Stimulated activated CD8-positive, alpha-beta memory T cell treated with anti-CD3 and anti-CD28 coated beads, Interleukin-4, amount 100 ng/mL, for 4 hours (primary cell): ENCODE results near the gene KRTAP4-2.
"Not testable (repeated sequence)": the region's sequence is repeated elsewhere in the genome, so short reads cannot be mapped to it uniquely, and the experiment has no call there.

Source experiments
- DNase-seq, 2 donors: peaks; one replicate each; pipeline ENCODE4 v3.0.0-alpha.2; 2020; ENCODE audit warnings: low read depth in 2 of 2, low spot score in 1 of 2

The KRTAP4-2 gene

DNA sequence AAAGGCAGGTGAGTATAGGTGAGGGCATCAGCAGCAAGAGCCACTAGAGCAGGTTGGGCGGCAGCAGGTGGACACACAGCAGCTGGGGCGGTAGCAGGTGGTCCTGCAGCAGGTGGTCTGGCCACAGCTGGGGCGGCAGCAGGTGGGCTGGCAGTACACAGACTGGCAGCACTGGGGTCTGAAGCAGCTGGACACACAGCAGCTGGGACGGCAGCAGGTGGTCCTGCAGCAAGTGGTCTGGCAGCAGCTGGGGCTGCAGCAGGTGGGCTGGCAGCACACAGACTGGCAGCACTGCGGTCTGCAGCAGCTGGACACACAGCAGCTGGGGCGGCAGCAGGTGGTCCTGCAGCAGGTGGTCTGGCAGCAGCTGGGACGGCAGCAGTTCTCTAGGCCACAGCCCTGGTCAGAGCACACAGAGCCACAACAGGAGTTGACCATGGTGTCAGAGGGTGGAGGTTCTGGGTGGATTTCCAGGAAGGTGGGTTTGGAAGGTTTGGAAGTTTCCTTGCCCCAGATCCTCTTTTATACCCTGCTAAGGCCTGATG is at the start of gene KRTAP4-2:
TSS of gene KRTAP4-2 (minus strand) at position 495 of the 545 bp plus-strand sequence. CDS start at position 438, 57 bp downstream.
- no peak for DNase-seq

DNA sequence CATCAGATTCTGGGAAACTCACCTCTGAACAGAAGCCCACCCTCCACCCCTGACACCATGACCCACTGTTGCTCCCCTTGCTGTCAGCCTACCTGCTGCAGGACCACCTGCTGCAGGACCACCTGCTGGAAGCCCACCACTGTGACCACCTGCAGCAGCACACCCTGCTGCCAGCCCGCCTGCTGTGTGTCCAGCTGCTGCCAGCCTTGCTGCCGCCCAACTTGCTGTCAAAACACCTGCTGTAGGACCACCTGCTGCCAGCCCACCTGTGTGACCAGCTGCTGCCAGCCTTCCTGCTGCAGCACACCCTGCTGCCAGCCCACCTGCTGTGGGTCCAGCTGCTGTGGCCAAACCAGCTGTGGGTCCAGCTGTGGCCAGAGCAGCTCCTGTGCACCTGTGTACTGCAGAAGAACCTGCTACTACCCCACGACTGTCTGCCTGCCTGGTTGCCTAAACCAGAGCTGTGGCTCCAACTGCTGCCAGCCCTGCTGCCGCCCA is 48.6 kb upstream of the KRTAP4-2 start, which contains the start of gene KRTAP9-2:
TSS of gene KRTAP9-2 (plus strand) at position 51 of the 498 bp plus-strand sequence. CDS start at position 58, 7 bp downstream.
- not testable (repeated sequence) for DNase-seq

DNA sequence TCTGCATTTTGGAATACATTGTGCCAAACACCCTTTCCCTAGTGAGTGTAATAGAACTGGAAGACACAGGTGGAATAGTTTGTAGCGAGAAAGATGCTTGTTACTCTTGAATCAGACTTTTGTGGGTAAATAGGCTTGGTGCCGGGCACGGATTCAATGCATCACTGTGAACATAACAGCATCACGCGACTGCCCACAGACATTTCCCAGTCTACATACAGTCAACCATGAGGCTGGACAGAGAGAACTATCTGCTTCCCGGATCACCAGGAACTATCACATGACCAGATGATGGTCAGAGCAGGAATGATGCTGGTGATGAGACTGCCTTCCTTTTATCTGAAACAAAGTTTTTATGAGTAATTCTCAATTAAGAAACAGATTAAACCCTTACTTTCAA is 48.0 kb upstream of the KRTAP4-2 start:
- DNase-seq: no peak

DNA sequence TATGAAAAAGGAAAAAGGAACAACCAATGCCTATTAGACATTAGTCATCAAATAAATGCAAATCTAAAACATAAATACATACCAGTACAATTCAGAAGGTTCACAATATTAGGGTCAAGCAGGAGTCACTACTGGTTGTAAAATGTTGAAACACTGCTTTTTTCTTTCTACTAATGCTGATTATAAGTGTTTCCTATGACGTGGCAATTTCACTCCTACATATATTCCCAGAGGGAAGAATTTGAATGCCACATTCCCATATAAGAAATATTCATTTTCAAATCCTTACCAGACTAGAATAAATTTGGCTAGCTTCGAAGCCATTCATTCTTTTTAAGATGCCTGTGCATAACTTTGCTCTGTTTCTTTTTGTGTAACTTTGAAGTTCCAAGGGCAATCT is 45.8 kb upstream of the KRTAP4-2 start:
- no peak for DNase-seq

DNA sequence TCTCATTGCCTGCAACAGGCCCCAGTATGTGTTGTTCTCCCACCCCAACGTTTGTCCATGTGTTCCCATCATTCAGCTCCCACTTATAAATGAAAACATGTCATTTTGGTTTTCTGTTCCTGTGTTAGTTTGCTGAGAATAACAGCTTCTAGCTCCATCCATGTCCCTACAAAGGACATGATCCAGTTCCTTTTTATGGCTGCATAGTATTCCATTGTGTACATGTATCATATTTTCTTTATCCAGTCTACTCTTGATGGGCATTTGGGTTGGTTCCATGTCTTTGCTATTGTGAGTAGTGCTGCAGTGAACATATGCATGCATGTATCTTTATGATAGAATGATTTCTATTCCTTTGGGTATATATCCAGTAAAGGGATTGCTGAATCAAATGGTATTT is 37.7 kb upstream of the KRTAP4-2 start:
- DNase-seq: no peak

DNA sequence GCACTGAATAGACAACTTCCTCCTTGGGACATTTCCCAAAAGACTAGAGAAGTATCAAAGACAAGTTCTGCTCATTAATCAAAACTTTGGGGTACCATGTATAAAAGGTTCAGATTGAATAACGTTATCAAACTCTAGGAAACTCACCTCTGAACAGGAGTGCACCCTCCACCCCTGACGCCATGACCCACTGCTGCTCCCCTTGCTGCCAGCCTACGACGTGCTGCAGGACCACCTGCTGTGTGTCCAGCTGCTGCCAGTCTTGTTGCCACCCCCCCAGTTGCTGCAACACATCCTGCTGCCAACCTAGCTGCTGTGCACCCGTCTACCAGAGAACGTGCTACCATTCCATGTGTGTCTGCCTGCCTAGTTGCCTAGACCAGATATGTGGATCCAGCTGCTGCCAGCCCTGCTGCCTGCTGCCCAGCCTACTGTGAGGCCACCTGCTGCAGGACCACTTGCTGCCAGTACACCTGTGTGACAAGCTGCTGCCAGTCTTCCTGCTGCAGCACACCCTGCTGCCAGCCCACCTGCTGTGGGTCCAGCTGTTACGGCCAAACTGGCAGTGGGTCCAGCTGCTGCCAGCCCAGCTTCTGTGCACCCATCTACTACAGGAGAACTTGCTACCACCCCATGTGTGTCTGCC is 34.6 kb upstream of the KRTAP4-2 start:
- DNase-seq: no peak

DNA sequence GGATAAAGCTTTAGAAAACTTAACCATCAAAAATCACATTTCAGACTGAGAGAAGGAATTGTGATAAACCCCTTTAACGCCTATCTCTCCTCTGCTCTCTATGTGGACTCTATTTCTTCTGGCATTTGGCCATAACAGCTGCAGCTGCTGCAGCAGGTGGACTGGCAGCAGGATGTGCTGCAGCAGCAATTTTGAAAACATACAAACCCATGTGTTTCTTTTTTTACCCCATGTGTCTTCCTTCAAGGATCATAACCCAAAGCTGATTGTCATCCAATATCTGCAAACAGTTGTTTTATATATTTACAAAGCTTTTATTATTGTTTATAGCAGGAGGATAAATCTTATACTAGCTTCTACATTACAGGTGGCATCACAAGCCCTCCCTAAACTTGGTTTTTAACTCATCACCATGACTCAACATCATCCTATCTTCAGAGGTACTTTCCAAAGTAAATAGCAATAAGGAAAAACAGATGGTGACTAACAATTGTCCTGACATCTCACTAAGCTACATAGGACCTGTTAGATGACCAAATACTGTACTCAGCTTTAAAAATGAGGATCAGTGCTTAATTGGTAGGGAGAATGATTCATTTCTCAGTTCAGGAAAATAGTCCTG is 33.9 kb upstream of the KRTAP4-2 start:
- DNase-seq: no peak

DNA sequence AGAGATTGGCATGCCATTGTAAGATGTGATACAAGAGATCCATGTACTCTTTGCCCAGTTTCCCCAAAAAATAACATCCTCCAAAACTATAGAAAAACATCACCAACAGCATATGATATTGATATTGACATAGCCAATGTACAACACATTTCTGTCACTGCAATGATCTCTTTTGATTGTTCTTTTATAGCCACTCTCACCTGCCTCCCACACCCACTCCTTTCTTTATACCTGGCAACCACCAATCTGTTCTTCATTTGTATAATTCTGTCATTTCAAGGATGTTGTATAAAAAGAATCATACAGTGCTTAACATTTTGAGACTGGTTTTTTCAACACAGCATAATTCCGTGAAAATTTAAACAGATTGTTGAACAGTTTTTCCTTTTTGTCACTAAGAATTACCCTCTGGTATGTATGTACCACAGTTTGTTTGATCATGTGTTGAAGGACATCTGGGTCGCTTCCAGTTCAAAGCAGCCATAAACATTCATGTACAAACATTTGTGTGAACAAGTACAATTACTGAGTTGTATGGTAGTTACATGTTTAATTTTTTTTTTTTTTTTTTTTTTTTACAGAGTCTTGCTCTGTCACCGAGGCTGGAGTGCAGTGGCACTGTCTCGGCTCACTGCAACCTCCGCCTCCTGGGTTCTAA is 21.5 kb upstream of the KRTAP4-2 start:
- DNase-seq: no peak

DNA sequence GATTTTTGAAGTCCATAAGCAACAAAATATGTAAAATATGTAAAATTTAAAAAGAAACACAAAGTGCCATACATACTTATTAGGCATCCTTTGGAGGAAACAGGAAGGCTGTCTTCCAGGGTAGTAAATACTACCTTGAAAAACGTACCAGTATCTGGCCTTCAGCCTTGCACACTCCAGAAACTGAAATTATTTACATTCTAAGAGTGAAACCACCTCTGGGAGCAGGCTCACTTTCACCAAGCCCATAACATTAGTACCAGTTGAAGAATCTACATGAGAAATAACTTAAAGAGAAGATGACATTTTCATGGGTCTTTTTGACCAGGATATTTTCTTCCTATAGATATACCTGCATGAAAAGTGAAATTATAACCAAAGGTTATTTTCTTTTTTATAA is 18.0 kb upstream of the KRTAP4-2 start:
- no peak for DNase-seq

DNA sequence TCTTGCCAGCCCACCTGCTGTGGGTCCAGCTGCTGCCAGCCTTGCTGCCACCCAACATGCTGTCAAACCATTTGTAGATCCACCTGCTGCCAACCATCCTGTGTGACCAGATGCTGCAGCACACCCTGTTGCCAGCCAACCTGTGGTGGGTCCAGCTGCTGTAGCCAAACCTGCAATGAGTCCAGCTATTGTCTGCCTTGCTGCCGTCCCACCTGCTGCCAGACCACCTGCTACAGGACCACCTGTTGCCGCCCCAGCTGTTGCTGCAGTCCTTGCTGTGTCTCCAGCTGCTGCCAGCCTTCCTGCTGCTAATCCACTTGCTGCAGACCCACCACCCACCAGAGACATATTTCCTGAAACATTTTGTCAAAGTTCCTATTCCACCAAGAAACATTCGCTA is 12.3 kb upstream of the KRTAP4-2 start:
- no peak for DNase-seq

DNA sequence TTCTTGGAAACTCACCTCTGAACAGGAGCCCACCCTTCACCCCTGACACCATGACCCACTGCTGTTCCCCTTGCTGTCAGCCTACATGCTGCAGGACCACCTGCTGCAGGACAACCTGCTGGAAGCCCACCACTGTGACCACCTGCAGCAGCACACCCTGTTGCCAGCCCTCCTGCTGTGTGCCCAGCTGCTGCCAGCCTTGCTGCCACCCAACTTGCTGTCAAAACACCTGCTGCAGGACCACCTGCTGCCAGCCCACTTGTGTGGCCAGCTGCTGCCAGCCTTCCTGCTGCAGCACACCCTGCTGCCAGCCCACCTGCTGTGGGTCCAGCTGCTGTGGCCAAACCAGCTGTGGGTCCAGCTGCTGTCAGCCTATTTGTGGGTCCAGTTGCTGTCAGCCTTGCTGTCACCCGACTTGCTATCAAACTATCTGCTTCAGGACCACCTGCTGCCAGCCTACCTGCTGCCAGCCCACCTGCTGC is 11.9 kb upstream of the KRTAP4-2 start, which contains the start of gene KRTAP9-1:
TSS of gene KRTAP9-1 (plus strand) at position 51 of the 482 bp plus-strand sequence. CDS start at position 51, 0 bp downstream.
- not testable (repeated sequence) for DNase-seq

DNA sequence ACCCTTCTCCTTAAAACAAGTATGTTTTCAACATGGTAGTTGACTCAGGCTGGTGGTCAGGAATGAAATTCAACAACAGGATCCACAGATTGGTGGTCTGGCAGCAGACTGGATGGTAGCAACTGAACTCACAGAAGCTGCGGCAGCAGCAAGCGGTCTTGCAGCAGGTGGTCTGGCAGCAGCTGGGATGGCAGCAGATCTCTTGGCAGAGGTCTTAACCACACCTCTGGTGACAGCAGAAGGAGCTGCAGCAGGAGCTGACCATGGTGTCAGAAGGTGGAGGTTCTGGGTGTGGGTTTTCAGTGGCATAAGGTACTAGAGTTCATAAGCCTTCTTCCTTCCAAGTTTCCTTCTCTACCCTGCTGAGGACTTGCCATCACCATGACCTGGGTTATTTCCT is 8.9 kb upstream of the KRTAP4-2 start:
- no peak for DNase-seq

DNA sequence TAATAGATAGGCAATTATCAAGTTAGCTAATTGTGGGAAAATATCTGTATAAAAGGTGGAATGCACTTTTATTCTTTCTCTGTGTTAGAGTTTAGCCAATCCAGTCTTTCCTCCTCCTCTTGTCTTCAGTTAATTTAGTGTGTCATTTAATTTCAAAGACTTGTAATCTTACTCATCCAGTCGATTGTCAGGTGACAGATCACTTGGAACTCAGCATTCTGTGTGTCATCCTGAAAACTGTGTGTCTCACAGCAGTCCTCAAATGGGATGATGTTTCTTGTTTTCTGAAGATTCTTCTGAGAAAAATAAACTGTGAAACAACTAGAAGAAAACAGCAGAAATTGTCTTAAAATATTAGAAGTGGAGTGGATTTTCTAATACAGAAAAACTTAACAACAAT is 7.0 kb upstream of the KRTAP4-2 start:
- no peak for DNase-seq

DNA sequence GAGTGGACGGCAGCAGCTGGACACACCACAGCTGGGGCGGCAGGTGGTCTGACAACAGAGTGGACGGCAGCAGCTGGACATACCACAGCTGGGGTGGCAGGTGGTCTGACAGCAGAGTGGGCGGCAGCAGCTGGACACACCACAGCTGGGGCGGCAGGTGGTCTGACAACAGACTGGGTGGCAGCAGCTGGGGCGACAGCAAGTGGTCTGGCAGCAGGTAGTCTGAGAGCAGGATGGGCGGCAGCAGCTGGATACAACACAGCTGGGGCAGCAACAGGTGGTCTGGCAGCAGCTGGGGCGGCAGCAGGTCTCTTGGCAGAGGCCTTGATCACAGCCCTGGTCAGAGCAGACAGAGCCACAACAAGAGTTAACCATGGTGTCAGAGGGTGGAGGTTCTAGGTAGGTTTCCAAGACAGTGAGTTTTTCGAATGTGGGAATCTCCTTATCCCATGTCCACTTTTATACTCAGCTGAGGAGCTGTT is 6.5 kb upstream of the KRTAP4-2 start, which contains the start of gene KRTAP4-1:
TSS of gene KRTAP4-1 (minus strand) at position 432 of the 482 bp plus-strand sequence. CDS start at position 375, 57 bp downstream.
- no peak for DNase-seq

DNA sequence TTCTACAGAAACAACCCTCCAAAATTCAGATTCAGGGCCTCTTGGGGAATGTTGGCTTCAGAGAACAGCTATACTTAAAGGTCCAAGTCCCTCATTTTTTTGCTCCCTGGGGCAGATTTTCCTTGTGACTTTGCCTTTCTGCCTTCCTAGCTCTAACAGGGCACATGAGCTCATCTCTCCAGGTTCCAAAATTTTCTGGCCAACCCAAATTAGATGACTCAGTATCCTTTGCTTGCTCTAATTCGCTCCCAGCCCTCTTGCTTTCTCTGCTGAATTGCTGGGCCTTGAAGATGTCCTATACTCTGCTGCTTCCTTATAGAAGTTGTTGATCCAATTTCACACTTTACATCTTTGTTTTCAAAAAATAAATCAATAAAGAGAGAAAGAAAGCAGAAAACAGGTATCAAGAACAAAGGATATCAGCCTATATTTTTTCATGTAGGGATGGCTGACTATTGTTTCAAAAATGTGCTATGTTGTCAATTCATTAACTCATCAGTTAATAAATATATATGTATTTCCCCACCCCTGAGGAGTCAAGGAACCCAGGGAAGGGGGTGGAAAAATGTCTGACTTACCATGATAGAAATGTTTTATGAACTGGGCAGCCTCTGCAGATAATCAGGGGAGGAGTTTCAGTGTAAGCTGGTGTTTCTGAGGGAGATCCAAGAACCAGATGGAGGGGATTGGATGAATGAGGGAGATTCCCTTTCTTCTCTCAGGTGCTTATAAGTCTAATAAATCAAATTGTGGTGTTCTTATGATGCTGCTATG is 1.0 kb upstream of the KRTAP4-2 start:
- no peak for DNase-seq

DNA sequence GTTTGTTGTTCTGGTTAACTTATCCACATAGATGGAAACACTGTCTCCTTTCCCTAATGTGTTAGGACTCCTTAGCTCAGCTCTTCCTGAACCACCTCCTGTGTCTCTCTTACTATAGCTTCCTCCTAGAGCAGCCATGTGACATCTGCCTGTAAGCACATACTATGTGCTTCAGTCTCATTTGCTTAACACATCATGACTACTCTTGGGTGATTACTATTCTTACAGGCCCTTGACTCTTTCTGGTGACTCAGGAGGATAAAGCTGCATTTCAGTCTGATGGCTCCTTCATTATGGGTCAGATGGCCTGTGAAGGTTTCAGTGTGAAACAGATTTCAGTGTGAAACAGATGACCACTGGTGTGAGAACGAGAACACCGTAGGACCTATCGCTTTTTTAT is 320 bp upstream of the KRTAP4-2 start:
- DNase-seq: no peak

DNA sequence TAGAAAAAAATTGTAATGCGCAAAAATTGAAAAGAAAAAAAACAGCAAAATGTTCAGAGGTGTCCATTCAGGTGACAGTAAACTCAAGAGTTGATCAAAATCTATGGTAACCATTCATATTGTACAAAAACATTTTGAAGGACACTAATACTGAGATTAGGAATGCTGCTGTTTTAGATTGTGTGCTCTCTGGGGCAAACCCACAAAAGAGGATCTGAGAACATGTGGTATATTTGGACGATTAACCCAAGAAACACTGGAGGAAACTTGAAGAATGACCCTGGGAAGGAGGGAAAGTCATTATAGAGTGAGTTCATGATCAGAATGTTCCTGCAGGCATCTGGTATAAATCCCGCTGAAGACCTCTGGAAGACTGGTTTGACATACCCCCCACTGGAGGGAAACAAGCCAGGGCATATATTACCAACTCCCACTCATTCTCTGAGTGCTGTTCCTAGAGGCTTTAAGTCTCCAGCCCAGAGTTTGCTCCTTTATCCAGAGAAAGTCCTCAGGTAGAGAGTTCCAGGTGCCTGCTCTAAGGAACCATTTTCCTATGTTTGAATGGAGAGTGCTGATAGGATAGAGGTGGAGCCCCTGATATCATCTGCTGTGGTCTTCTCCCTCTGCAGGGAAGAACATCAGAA is 1.2 kb downstream of the KRTAP4-2 start:
- DNase-seq: no peak

DNA sequence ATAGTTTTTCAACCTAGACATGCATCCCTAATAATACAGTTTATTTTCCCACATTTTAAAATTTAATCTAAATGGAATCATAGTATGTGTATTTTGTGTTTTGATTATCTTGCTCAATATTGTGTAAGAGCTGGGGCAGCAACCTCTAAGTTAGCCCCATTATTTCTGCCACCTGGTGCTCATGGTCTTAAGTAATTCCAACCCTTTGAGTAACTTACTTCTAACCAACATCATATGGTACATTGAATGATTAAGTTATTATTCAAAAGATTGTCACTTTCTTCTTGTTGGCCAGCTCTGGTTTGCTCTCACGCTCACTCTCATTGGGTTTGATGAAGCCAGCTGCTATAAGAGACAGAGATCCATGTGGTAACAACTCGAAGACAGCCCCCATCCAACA is 6.1 kb downstream of the KRTAP4-2 start:
- DNase-seq: no peak

DNA sequence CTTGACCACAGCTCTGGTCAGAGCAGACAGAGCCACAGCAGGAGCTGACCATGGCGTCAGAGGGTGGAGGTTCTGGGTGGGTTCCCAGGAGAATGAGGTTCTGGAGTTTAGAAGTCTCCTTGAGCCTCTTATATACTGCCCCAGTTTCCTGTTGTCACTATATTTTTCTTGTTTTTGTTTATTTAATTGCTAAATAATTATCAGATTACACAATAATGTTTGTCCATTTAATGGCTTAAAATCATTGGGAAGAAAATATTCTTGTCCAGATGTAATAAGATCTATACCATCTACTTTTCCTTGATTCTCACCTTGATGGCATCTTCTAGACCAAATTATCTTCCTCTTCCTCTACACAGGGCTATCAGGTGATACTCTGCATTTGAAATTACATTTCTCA is 9.9 kb downstream of the KRTAP4-2 start, which contains the start of gene KRTAP4-3:
TSS of gene KRTAP4-3 (minus strand) at position 101 of the 400 bp plus-strand sequence. CDS start at position 52, 49 bp downstream.
- DNase-seq: no peak

DNA sequence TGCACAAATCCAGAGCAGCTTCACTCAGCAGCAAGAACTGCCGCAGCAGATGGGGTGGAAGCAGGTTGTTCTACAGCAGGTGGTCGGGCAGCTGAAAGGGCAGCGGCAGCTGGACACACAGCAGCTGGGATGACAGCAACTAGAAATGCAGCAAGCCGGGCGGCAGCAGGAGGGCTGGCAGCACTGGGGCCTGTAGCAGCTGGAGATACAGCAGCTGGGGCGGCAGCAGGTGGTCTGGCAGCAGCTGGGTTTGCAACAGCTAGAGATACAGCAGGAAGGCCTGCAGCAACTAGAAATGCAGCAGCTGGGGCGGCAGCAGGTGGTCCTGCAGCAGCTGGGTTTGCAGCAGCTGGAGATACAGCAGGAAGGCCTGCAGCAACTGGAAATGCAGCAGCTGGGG is 10.5 kb downstream of the KRTAP4-2 start:
- DNase-seq: no peak
